Naive thymus-derived CD4-positive, alpha-beta T cell (primary cell): ENCODE results near the gene STAM. TPM values are rescaled to one million over a fixed set of nuclear protein-coding genes. Genes with fewer than 3 reads are reported as not detected.

Source experiments
- ATAC-seq: fragments of 150-1000 bp; cut with Tn5 transposase; 2 replicates; pipeline ENCODE4 v1.10.0; 2021; ENCODE audit warnings: mild to moderate bottlenecking, moderate library complexity
- CTCF ChIA-PET: fragments of 350-600 bp; sonication (Branson Sonifier 250); formaldehyde crosslinking; loops from one replicate; lab custom pipeline; 2021; ENCODE audit warnings: antibody characterized with exemption; lab: Charles Lee
- POLR2A ChIA-PET: fragments of 350-600 bp; sonication (Branson Sonifier 250); formaldehyde crosslinking; loops from one replicate; lab custom pipeline; 2021; ENCODE audit warnings: antibody characterized with exemption, inconsistent platforms; lab: Charles Lee
- DNase-seq, 9 donors: peaks; one replicate each; pipeline versions ENCODE4 v3.0.0 to v3.0.0-alpha.2; 2020 to 2022; ENCODE audit warnings: mixed read lengths in 1 of 9
- H3K27ac ChIP-seq: one replicate; pipeline ENCODE4 v1.7.0; 2013; ENCODE audit warnings: mild to moderate bottlenecking, low read depth, low read length, moderate library complexity
- H3K27me3 ChIP-seq, 2 donors: one replicate each; pipeline ENCODE4 v1.7.0; 2013; ENCODE audit warnings: low read length in 2 of 2, mild to moderate bottlenecking in 2 of 2, moderate library complexity in 2 of 2; ENCODE audit not compliant: control insufficient read depth in 2 of 2, insufficient read depth in 2 of 2
- H3K36me3 ChIP-seq, 3 experiments: 1 replicate in 2 of 3; 2 replicates in 1 of 3; pipeline ENCODE4 v1.7.0; 2013; ENCODE audit warnings: low read length in 3 of 3, mild to moderate bottlenecking in 3 of 3, moderate library complexity in 1 of 3; ENCODE audit not compliant: insufficient read depth in 3 of 3, control insufficient read depth in 2 of 3
- H3K4me1 ChIP-seq, 2 donors: one replicate each; pipeline ENCODE4 v1.7.0; 2013; ENCODE audit warnings: low read length in 2 of 2, mild to moderate bottlenecking in 2 of 2, moderate library complexity in 1 of 2; ENCODE audit not compliant: control insufficient read depth in 2 of 2, insufficient read depth in 2 of 2
- H3K4me3 ChIP-seq: 2 replicates; pipeline ENCODE4 v1.7.0; 2013; ENCODE audit warnings: mild to moderate bottlenecking, low read length
- H3K9me3 ChIP-seq, 3 experiments: 1 replicate in 2 of 3; 2 replicates in 1 of 3; pipeline ENCODE4 v1.7.0; 2013; ENCODE audit warnings: low read length in 3 of 3; ENCODE audit not compliant: control insufficient read depth in 2 of 3
- H3K27ac Mint-ChIP-seq, 9 donors: one replicate each; pipeline ENCODE4 v1.8.0; 2020 to 2022; ENCODE audit warnings: mixed read lengths in 9 of 9, mild to moderate bottlenecking in 8 of 9, moderate library complexity in 5 of 9, inconsistent platforms in 2 of 9
- H3K27me3 Mint-ChIP-seq, 5 donors: one replicate each; pipeline ENCODE4 v1.8.0; 2021 to 2022; ENCODE audit warnings: mixed read lengths in 5 of 5, mild to moderate bottlenecking in 1 of 5
- H3K36me3 Mint-ChIP-seq, 5 donors: one replicate each; pipeline ENCODE4 v1.8.0; 2020 to 2022; ENCODE audit warnings: mixed read lengths in 5 of 5, mild to moderate bottlenecking in 3 of 5, inconsistent platforms in 1 of 5
- H3K4me1 Mint-ChIP-seq, 7 donors: one replicate each; pipeline ENCODE4 v1.8.0; 2020 to 2022; ENCODE audit warnings: mixed read lengths in 7 of 7, mild to moderate bottlenecking in 3 of 7, inconsistent platforms in 1 of 7
- H3K4me3 Mint-ChIP-seq, 10 donors: one replicate each; pipeline ENCODE4 v1.8.0; 2020 to 2022; ENCODE audit warnings: mild to moderate bottlenecking in 10 of 10, mixed read lengths in 10 of 10, moderate library complexity in 6 of 10, inconsistent platforms in 2 of 10
- H3K9me3 Mint-ChIP-seq, 11 donors: one replicate each; pipeline ENCODE4 v1.8.0; 2020 to 2022; ENCODE audit warnings: mixed read lengths in 11 of 11, mild to moderate bottlenecking in 4 of 11, inconsistent platforms in 1 of 11, moderate library complexity in 1 of 11
- intact Hi-C, 2 donors: fragments of 100-400 bp; cut with micrococcal nuclease; formaldehyde crosslinking; loops; one replicate each; pipeline ENCODE4 v1.15.1; 2023
- polyA plus RNA-seq, 2 donors: library from polyadenylated mRNA; unstranded; fragments of 300-500 nt; fragmentation: Illumina TruSeq; gene quantifications; one replicate each; pipeline ENCODE4 v1.2.3, GENCODE V29; 2021
- total RNA-seq, 6 experiments: library from RNA in 5 of 6; stranded (reverse) in 5 of 6; gene quantifications; 1 replicate in 5 of 6; 2 replicates in 1 of 6; pipeline ENCODE4 v1.2.3 and lab custom pipeline; 2021 to 2026

STAM gene
- total and polyA plus RNA-seq, 7 experiments from 2014 or later, result 11.9 to 25.4 (median 19.4) TPM

DNA sequence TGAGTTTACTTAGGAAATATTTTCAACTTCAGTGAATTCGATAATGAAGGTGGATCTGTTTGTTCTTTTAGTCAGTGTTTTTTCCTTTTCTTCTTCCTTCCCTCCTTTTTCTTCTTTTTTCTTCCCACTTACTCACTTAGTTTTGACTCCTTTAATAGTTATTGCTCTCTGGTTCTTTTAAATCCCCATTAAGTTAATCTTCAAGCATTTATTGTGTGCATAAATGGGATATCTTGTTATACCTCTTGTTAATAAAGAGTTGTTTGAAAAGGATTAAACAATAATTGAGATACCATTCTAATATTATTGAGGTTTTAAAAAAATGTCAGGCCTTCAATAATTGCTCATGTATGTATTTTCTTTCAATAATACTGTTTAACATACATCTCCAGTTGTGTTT, 19.5 kb downstream of the STAM start:
- no peaks in the 10 kb centered on the region for H3K27me3 Mint-ChIP-seq
- H3K4me3 ChIP-seq, result no peak overlapping the region
- peaks cover 0 to 17% (median 0%) of the 10 kb centered on the region in 3 experiments for H3K36me3 ChIP-seq
- ChIA-PET CTCF (interaction anchor here (0.7 kb wide), 1 partner anchor 106 kb away, joined by 3 read pairs; no protein-coding TSS in a partner anchor), POLR2A (interaction anchor here (1.1 kb wide), 1 partner anchor 16 kb away, joined by 3 read pairs; no protein-coding TSS in a partner anchor)
- no peaks in the 10 kb centered on the region for H3K27me3 ChIP-seq
- peak overlapping the region in 2 of 9 donors; percentile 49 to 85 for H3K27ac Mint-ChIP-seq
- H3K27ac ChIP-seq, result no peak overlapping the region
- peaks cover 30 to 72% (median 55%) of the 10 kb centered on the region in 7 donors for H3K4me1 Mint-ChIP-seq
- intact Hi-C loops, result loop anchor here in 1 of 2 donors (2.0 kb wide), 1 partner anchor 15 kb away; no protein-coding TSS in a partner anchor
- H3K4me3 Mint-ChIP-seq, result peak overlapping the region in 6 of 10 donors; percentile 6 to 61 (median 24)
- H3K9me3 Mint-ChIP-seq, result no peaks in the 10 kb centered on the region
- H3K36me3 Mint-ChIP-seq, result peaks cover 6 to 53% (median 24%) of the 10 kb centered on the region in 5 donors
- DNase-seq (no peak), ATAC-seq (no peak)
- H3K4me1 ChIP-seq, result peaks cover 5 to 13% of the 10 kb centered on the region in 2 donors
- H3K9me3 ChIP-seq, result no peaks in the 10 kb centered on the region

- no peaks in the 10 kb centered on the region for H3K27me3 Mint-ChIP-seq
Observed at GRCh38 chr10:17665747-17666146, 21.8 kb downstream of the STAM start.

DNA sequence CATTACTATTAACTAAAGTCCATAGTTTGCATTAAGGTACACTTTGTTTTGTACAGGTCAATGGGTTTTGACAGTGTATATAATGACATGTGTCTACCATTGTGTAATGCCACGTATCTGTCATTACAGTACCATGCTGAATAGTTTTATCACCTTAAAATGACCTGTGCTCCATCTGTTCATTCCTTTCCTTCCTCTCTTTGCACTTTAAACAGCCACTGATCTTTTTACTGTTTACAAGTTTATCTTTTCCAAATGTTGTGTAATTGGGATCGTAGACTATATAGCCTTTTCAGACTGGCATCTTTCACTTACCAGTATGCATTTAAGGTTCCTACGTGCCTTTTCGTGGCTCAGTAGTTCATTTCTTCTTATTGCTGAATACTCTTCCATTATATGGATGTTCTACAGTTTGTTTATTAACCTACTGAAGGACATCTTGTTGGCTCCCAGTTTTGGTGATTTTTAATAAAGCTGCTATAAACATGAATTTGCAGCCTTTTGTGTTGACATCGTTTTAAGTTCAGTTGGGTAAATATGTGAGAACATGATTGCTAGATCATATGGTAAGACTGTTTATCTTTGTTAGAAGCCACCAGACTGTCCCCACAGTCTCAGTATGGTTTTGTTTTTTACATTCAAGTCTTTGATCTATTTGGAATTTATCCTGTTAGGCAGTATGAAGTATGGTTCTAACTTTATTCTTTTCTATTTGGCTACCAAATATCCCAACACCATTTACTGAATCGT, 24.7 kb downstream of the STAM start:
- H3K27ac Mint-ChIP-seq, result peak overlapping the region in 2 of 9 donors; percentile 3 to 10
- peaks cover 4 to 33% (median 7%) of the 10 kb centered on the region in 5 donors for H3K36me3 Mint-ChIP-seq
- DNase-seq (no peak), ATAC-seq (peak; percentile 38)
- peaks cover 26 to 70% (median 54%) of the 10 kb centered on the region in 7 donors for H3K4me1 Mint-ChIP-seq
- ChIA-PET CTCF (no interaction called here), POLR2A (no interaction called here)
- H3K9me3 Mint-ChIP-seq, result no peaks in the 10 kb centered on the region
- no peak overlapping the region for H3K4me3 ChIP-seq
- peak overlapping the region in 6 of 10 donors; percentile 15 to 55 (median 30) for H3K4me3 Mint-ChIP-seq
- H3K9me3 ChIP-seq, result no peaks in the 10 kb centered on the region
- peaks cover 10 to 11% of the 10 kb centered on the region in 2 donors for H3K4me1 ChIP-seq
- intact Hi-C loops, result loop anchor here in 1 of 2 donors (2.0 kb wide), 1 partner anchor 24 kb away; the partner anchor contains the start of gene STAM
- no peaks in the 10 kb centered on the region for H3K27me3 Mint-ChIP-seq
- no peaks in the 10 kb centered on the region for H3K27me3 ChIP-seq
- no peak overlapping the region for H3K27ac ChIP-seq
- no peaks in the 10 kb centered on the region for H3K36me3 ChIP-seq

More at GRCh38 chr10:17665747-17666146, 21.8 kb downstream of the STAM start:
- Mint-ChIP-seq H3K9me3 (no peaks in the 10 kb centered on the region), H3K4me3 (no peak overlapping the region), H3K36me3 (peaks cover 6 to 50% (median 25%) of the 10 kb centered on the region in 5 donors), H3K4me1 (peaks cover 30 to 77% (median 65%) of the 10 kb centered on the region in 7 donors), H3K27ac (no peak overlapping the region)
- DNase-seq, result no peak
- H3K4me3 ChIP-seq, result no peak overlapping the region
- H3K4me1 ChIP-seq, result peaks cover 10 to 18% of the 10 kb centered on the region in 2 donors
- ChIA-PET CTCF (no interaction called here), POLR2A (no interaction called here)
- H3K27ac ChIP-seq, result no peak overlapping the region
- intact Hi-C loops, result no loop called here
- no peaks in the 10 kb centered on the region for H3K27me3 ChIP-seq
- no peaks in the 10 kb centered on the region for H3K9me3 ChIP-seq
- no peak for ATAC-seq
- H3K36me3 ChIP-seq, result peaks cover 0 to 17% (median 0%) of the 10 kb centered on the region in 3 experiments

DNA sequence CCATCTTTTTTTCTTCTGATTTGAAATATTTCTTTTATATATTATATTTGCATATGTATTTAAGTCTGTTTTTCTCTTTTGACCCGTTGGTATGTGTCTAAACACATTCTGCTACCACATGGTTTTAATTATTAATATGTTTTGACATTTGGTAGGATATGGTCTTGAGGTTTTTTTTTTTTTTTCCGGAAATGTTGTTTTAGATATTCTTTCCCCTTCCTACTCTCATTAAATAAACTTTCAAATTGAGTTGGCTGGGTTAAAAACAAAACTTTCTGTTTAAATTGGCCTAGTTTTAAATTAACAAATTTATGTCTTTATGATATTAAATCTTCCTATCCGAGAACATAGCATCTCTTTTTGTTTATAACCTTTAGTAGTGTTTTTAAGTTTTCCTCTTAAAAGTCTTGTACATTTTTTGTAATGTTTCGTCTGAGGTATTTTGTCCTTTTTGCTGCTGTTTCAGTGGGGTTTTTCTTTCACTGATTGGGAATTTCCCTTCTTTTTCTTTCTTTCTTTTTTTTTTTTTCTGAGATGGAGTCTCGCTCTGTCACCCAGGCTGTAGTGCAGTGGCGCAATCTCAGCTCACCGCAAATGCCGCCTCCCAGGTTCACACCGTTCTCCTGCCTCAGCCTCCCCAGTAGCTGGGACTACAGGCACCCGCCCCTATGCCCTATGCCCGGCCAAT, 25.4 kb downstream of the STAM start:
- no peaks in the 10 kb centered on the region for H3K27me3 ChIP-seq
- H3K36me3 Mint-ChIP-seq, result peaks cover 3 to 36% (median 10%) of the 10 kb centered on the region in 5 donors
- H3K4me1 Mint-ChIP-seq, result peaks cover 28 to 71% (median 54%) of the 10 kb centered on the region in 7 donors
- H3K36me3 ChIP-seq, result no peaks in the 10 kb centered on the region
- H3K4me3 Mint-ChIP-seq, result peak overlapping the region in 7 of 10 donors; percentile 12 to 51 (median 32)
- no peak overlapping the region for H3K27ac ChIP-seq
- intact Hi-C loops, result loop anchor here in 1 of 2 donors (2.0 kb wide), 1 partner anchor 25 kb away; the partner anchor contains the start of gene STAM
- peak; percentile 58 for ATAC-seq
- no peaks in the 10 kb centered on the region for H3K9me3 Mint-ChIP-seq
- peaks cover 10 to 11% of the 10 kb centered on the region in 2 donors for H3K4me1 ChIP-seq
- DNase-seq, result peak in 2 of 9 donors; percentile 9 to 32
- peak overlapping the region in 3 of 9 donors; percentile 20 to 50 (median 45) for H3K27ac Mint-ChIP-seq
- H3K9me3 ChIP-seq, result no peaks in the 10 kb centered on the region
- POLR2A ChIA-PET, result no interaction called here
- no peaks in the 10 kb centered on the region for H3K27me3 Mint-ChIP-seq
- CTCF ChIA-PET, result no interaction called here
- no peak overlapping the region for H3K4me3 ChIP-seq

GRCh38 chr10:17671307-17671706, 27.4 kb downstream of the STAM start:
- Histone ChIP-seq H3K36me3 (no peaks in the 10 kb centered on the region), H3K27ac (no peak overlapping the region), H3K27me3 (no peaks in the 10 kb centered on the region), H3K4me1 (peaks cover 10 to 11% of the 10 kb centered on the region in 2 donors), H3K4me3 (no peak overlapping the region), H3K9me3 (no peaks in the 10 kb centered on the region)
- Mint-ChIP-seq H3K4me1 (peaks cover 33 to 73% (median 57%) of the 10 kb centered on the region in 7 donors), H3K27ac (peak overlapping the region in 1 of 9 donors; percentile 16), H3K4me3 (no peak overlapping the region), H3K36me3 (peaks cover 3 to 35% (median 10%) of the 10 kb centered on the region in 5 donors), H3K9me3 (no peaks in the 10 kb centered on the region), H3K27me3 (no peaks in the 10 kb centered on the region)
- ATAC-seq (no peak), DNase-seq (no peak)
- POLR2A ChIA-PET, result no interaction called here
- intact Hi-C loops, result no loop called here
- CTCF ChIA-PET, result interaction anchor here (0.8 kb wide), 1 partner anchor 10 kb away, joined by 3 read pairs; no protein-coding TSS in a partner anchor

GRCh38 chr10:17673471-17674061, 29.6 kb downstream of the STAM start:
- Histone ChIP-seq H3K4me3 (no peak overlapping the region), H3K27ac (no peak overlapping the region), H3K9me3 (no peaks in the 10 kb centered on the region), H3K27me3 (no peaks in the 10 kb centered on the region), H3K36me3 (no peaks in the 10 kb centered on the region), H3K4me1 (peaks cover 4% of the 10 kb centered on the region in 2 donors)
- intact Hi-C loops, result no loop called here
- peak; percentile 31 for ATAC-seq
- CTCF ChIA-PET, result interaction anchor here (1.1 kb wide), 1 partner anchor 72 kb away, joined by 3 read pairs; no protein-coding TSS in a partner anchor
- peaks cover 24 to 61% (median 44%) of the 10 kb centered on the region in 7 donors for H3K4me1 Mint-ChIP-seq
- peaks cover 0 to 3% (median 0%) of the 10 kb centered on the region in 11 donors for H3K9me3 Mint-ChIP-seq
- no peak for DNase-seq
- H3K36me3 Mint-ChIP-seq, result peaks cover 2 to 26% (median 10%) of the 10 kb centered on the region in 5 donors
- POLR2A ChIA-PET, result interaction anchor here (0.7 to 1.5 kb wide), 2 partner anchors 30 to 56 kb away, joined by 3 to 4 read pairs; partner anchors contain the start of gene STAM
- H3K4me3 Mint-ChIP-seq, result no peak overlapping the region
- H3K27me3 Mint-ChIP-seq, result no peaks in the 10 kb centered on the region
- H3K27ac Mint-ChIP-seq, result peak overlapping the region in 2 of 9 donors; percentile 14 to 53
